ENCODE results near the gene SPDEF. TPM values are rescaled to one million over a fixed set of nuclear protein-coding genes. Genes with fewer than 3 reads are reported as not detected.

Gene SPDEF
- polyA plus RNA-seq, 4 donors: 0.15 to 0.18 (median 0.16) TPM; not detected in 1

GRCh38 chr6:34584694-34585093 lies 28.6 kb upstream of the SPDEF start:
- no peak for DNase-seq (ENCODE audit: low read depth in 4 of 4, low spot score in 3 of 4)

- DNase-seq (ENCODE audit: low read depth in 4 of 4, low spot score in 3 of 4): no peak
Measured at GRCh38 chr6:34583861-34584604, 27.9 kb upstream of the SPDEF start.

- no peak for DNase-seq (ENCODE audit: low read depth in 4 of 4, low spot score in 3 of 4)
Measured at GRCh38 chr6:34583461-34583860, 27.3 kb upstream of the SPDEF start.

- no peak for DNase-seq (ENCODE audit: low read depth in 4 of 4, low spot score in 3 of 4)
Measured at GRCh38 chr6:34581561-34581920, 25.4 kb upstream of the SPDEF start.

- DNase-seq (ENCODE audit: low read depth in 4 of 4, low spot score in 3 of 4): peak; percentile 60 to 82 (median 66)
Measured at GRCh38 chr6:34580707-34581560, 24.8 kb upstream of the SPDEF start.

GRCh38 chr6:34578445-34579262 lies 22.5 kb upstream of the SPDEF start:
- DNase-seq (ENCODE audit: low read depth in 4 of 4, low spot score in 3 of 4): no peak

- no peak for DNase-seq (ENCODE audit: low read depth in 4 of 4, low spot score in 3 of 4)
Measured at GRCh38 chr6:34576286-34576955, 20.3 kb upstream of the SPDEF start.

GRCh38 chr6:34575326-34575725 lies 19.2 kb upstream of the SPDEF start:
- DNase-seq (ENCODE audit: low read depth in 4 of 4, low spot score in 3 of 4): no peak

- no peak for DNase-seq (ENCODE audit: low read depth in 4 of 4, low spot score in 3 of 4)
Measured at GRCh38 chr6:34574647-34575293, 18.6 kb upstream of the SPDEF start.

- no peak for DNase-seq (ENCODE audit: low read depth in 4 of 4, low spot score in 3 of 4)
Measured at GRCh38 chr6:34573567-34574183, 17.5 kb upstream of the SPDEF start.

- DNase-seq (ENCODE audit: low read depth in 4 of 4, low spot score in 3 of 4): no peak
Measured at GRCh38 chr6:34572585-34572984, 16.5 kb upstream of the SPDEF start.

- DNase-seq (ENCODE audit: low read depth in 4 of 4, low spot score in 3 of 4): no peak
Measured at GRCh38 chr6:34572021-34572420, 15.9 kb upstream of the SPDEF start.

GRCh38 chr6:34571388-34571787 lies 15.3 kb upstream of the SPDEF start:
- DNase-seq (ENCODE audit: low read depth in 4 of 4, low spot score in 3 of 4): no peak

- no peak for DNase-seq (ENCODE audit: low read depth in 4 of 4, low spot score in 3 of 4)
Measured at GRCh38 chr6:34570066-34570833, 14.1 kb upstream of the SPDEF start.

GRCh38 chr6:34569361-34569973 lies 13.3 kb upstream of the SPDEF start:
- no peak for DNase-seq (ENCODE audit: low read depth in 4 of 4, low spot score in 3 of 4)

GRCh38 chr6:34568341-34569201 lies 12.4 kb upstream of the SPDEF start:
- DNase-seq (ENCODE audit: low read depth in 4 of 4, low spot score in 3 of 4): no peak

GRCh38 chr6:34566830-34567546 lies 10.9 kb upstream of the SPDEF start:
- no peak for DNase-seq (ENCODE audit: low read depth in 4 of 4, low spot score in 3 of 4)
